AG09309 (cell line): ENCODE measurements around the gene ZFPM1.

Experiments used
- DNase-seq: peaks from one replicate; pipeline ENCODE4 v3.0.0-alpha.2; 2010; ENCODE audit warnings: low read depth
- H3K4me3 ChIP-seq: 2 replicates; pipeline ENCODE4 v1.5.1; 2011; ENCODE audit warnings: mild to moderate bottlenecking, low read depth, low read length, moderate library complexity; ENCODE audit not compliant: control insufficient read depth
- CTCF ChIP-seq: IDR thresholded peaks from 2 replicates; pipeline ENCODE4 v1.5.1; 2011; ENCODE audit warnings: mild to moderate bottlenecking, low read depth, low read length, inconsistent platforms; ENCODE audit not compliant: insufficient read depth, control insufficient read depth; ENCODE audit errors: missing control alignments

The ZFPM1 gene

GRCh38 chr16:88423448-88423850, 29.6 kb upstream of the ZFPM1 start:
- no peak for TF ChIP-seq CTCF
- no peak overlapping the region for H3K4me3 ChIP-seq

GRCh38 chr16:88424587-88425235, 28.4 kb upstream of the ZFPM1 start:
- no peak overlapping the region for H3K4me3 ChIP-seq
- TF ChIP-seq CTCF: no peak
- DNase-seq: no peak

More at GRCh38 chr16:88423448-88423850, 29.6 kb upstream of the ZFPM1 start:
- DNase-seq: no peak

DNA sequence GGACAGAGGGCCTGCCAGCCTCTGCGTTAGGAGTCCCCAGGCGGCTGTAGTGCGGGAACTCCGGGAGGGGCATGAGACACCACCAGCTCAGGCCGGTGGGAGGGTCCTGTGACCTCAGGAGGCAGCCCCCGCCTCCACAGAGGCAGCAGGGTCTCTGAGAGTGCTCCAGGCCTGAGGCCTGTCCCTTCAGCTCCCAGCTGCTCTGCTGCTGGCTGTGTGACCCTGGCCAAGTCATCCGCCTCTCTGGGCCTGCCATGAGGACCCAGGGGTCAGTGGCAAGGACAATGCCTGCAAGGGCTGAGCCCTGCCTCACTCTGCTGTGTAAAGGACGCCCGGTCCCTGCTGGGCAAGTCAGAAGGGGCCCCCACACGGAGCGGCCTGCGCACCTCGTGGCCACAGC, 27.1 kb upstream of the ZFPM1 start:
- no peak overlapping the region for H3K4me3 ChIP-seq
- TF ChIP-seq CTCF: no peak
- no peak for DNase-seq

DNA sequence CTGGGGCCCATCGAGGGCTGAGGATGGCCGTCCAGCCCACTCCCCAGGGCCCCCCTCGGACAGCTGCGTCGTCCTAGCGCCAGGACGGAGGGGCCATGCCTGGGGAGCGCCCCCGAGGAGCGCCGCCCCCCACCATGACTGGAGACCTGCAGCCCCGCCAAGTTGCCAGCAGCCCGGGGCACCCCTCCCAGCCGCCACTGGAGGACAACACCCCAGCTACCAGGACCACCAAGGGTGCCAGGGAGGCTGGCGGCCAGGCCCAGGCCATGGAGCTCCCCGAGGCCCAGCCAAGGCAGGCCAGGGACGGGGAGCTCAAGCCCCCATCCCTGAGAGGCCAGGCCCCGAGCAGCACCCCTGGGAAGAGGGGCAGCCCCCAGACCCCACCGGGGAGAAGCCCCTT, 25.7 kb upstream of the ZFPM1 start:
- no peak for DNase-seq
- no peak for TF ChIP-seq CTCF
- H3K4me3 ChIP-seq: no peak overlapping the region

- DNase-seq: no peak
- H3K4me3 ChIP-seq: no peak overlapping the region
- no peak for TF ChIP-seq CTCF
Measured at GRCh38 chr16:88428156-88428555, 24.9 kb upstream of the ZFPM1 start.

DNA sequence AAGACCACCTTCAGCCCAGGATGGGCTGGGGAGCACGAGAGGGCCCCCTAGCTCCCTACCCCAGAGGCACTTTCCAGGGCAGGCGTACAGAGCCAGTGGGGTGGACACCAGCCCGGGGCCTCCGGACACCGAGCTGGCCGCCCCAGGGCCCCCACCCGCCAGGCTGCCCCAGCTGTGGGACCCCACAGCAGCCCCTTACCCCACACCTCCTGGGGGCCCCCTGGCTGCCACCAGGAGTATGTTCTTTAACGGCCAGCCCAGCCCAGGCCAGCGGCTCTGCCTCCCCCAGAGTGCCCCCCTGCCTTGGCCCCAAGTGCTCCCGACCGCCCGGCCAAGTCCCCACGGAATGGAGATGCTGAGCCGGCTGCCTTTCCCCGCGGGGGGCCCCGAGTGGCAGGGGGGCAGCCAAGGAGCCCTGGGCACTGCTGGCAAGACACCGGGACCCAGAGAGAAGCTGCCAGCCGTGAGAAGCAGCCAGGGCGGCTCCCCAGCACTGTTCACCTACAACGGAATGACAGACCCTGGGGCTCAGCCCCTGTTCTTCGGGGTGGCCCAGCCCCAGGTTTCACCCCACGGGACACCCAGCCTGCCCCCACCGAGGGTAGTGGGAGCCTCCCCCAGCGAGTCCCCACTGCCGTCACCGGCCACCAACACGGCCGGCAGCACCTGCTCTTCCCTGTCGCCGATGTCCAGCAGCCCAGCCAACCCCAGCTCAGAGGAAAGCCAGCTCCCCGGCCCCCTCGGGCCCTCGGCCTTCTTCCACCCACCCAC, 24.3 kb upstream of the ZFPM1 start:
- H3K4me3 ChIP-seq: no peak overlapping the region
- no peak for TF ChIP-seq CTCF
- DNase-seq: no peak
